HEK293 (cell line): ENCODE measurements around the gene PMS1.
A peak's percentile ranks its signal among the peaks of the same experiment; 100 is the strongest.
"Not testable (repeated sequence)": the region's sequence is repeated elsewhere in the genome, so short reads cannot be mapped to it uniquely, and the experiment has no call there.

ENCODE experiments used
- CTCF ChIA-PET: fragments of 350-600 bp; formaldehyde crosslinking; extraction: SDS; loops from one replicate; lab custom pipeline; 2021; ENCODE audit warnings: antibody characterized with exemption; lab: Yijun Ruan, JAX
- POLR2A ChIA-PET: fragments of 300-600 bp; formaldehyde crosslinking; extraction: SDS; loops from one replicate; lab custom pipeline; 2020; ENCODE audit warnings: antibody characterized with exemption, inconsistent platforms; lab: Yijun Ruan, JAX
- H3K27ac ChIP-seq: fragments of 200-500 bp; sonication (Bioruptor generic); 2 replicates; pipeline ENCODE4 v1.5.1; 2014; ENCODE audit warnings: low read depth, low read length, control low read depth, inconsistent platforms; ENCODE audit errors: extremely low read depth
- H3K36me3 ChIP-seq, 2 experiments: fragments of 200-500 bp in 1 of 2; sonication (Bioruptor generic) in 1 of 2; 1 replicate in 1 of 2; 2 replicates in 1 of 2; pipeline ENCODE4 v1.5.1; 2014 to 2017; ENCODE audit warnings: inconsistent platforms in 2 of 2, low read length in 2 of 2; ENCODE audit not compliant: control insufficient read depth in 2 of 2, insufficient read depth in 1 of 2
- H3K4me1 ChIP-seq: fragments of 200-500 bp; sonication (Bioruptor generic); 2 replicates; pipeline ENCODE4 v1.5.1; 2014; ENCODE audit warnings: mild to moderate bottlenecking, low read length, inconsistent platforms; ENCODE audit not compliant: control insufficient read depth, insufficient read depth
- H3K4me3 ChIP-seq: 2 replicates; pipeline ENCODE4 v1.5.1; 2011; ENCODE audit warnings: low read depth, mild to moderate bottlenecking, control low read depth, low read length, moderate library complexity
- H3K9me3 ChIP-seq: fragments of 200-500 bp; sonication (Bioruptor generic); 2 replicates; pipeline ENCODE4 v1.5.1; 2014; ENCODE audit warnings: low read depth, low read length, inconsistent platforms; ENCODE audit not compliant: control insufficient read depth, insufficient read depth
- PATZ1 ChIP-seq: fragments of 450-650 bp; formaldehyde crosslinking; IDR thresholded peaks from 2 replicates; pipeline ENCODE4 v1.5.1; 2016; ENCODE audit warnings: missing biosample characterization, missing genetic modification characterization
- PRDM4 ChIP-seq: fragments of 450-650 bp; formaldehyde crosslinking; IDR thresholded peaks from 2 replicates; pipeline ENCODE4 v1.5.1; 2017; ENCODE audit warnings: missing biosample characterization, missing genetic modification characterization
- PRDM6 ChIP-seq: fragments of 450-650 bp; formaldehyde crosslinking; IDR thresholded peaks from 2 replicates; pipeline ENCODE4 v1.5.1; 2017; ENCODE audit warnings: missing biosample characterization, missing genetic modification characterization
- TSHZ1 ChIP-seq: fragments of 450-650 bp; formaldehyde crosslinking; IDR thresholded peaks from 2 replicates; pipeline ENCODE4 v1.5.1; 2016; ENCODE audit warnings: missing biosample characterization, missing genetic modification characterization, borderline replicate concordance
- WT1 ChIP-seq: fragments of 450-650 bp; formaldehyde crosslinking; IDR thresholded peaks from 2 replicates; pipeline ENCODE4 v1.5.1; 2016; ENCODE audit warnings: missing biosample characterization, missing genetic modification characterization
- ZNF121 ChIP-seq: fragments of 450-650 bp; formaldehyde crosslinking; IDR thresholded peaks from 2 replicates; pipeline ENCODE4 v1.5.1; 2016; ENCODE audit warnings: missing biosample characterization, missing genetic modification characterization
- ZNF18 ChIP-seq: fragments of 450-650 bp; formaldehyde crosslinking; IDR thresholded peaks from 2 replicates; pipeline ENCODE4 v1.5.1; 2016; ENCODE audit warnings: missing biosample characterization, missing genetic modification characterization
- ZNF19 ChIP-seq: fragments of 450-650 bp; formaldehyde crosslinking; IDR thresholded peaks from 2 replicates; pipeline ENCODE4; 2016; ENCODE audit warnings: missing biosample characterization, missing genetic modification characterization, low read depth
- ZNF23 ChIP-seq: fragments of 450-650 bp; formaldehyde crosslinking; IDR thresholded peaks from 2 replicates; pipeline ENCODE4 v1.5.1; 2016; ENCODE audit warnings: missing biosample characterization, missing genetic modification characterization, borderline replicate concordance
- ZNF266 ChIP-seq: fragments of 450-650 bp; formaldehyde crosslinking; IDR thresholded peaks from 2 replicates; pipeline ENCODE4 v1.5.1; 2016; ENCODE audit warnings: missing biosample characterization, missing genetic modification characterization, low read depth
- ZNF335 ChIP-seq: fragments of 450-650 bp; formaldehyde crosslinking; conservative IDR thresholded peaks from 2 replicates; pipeline ENCODE4 v1.5.1; 2016; ENCODE audit warnings: missing biosample characterization, missing genetic modification characterization
- ZNF416 ChIP-seq: fragments of 450-650 bp; formaldehyde crosslinking; IDR thresholded peaks from 2 replicates; pipeline ENCODE4 v1.5.1; 2016; ENCODE audit warnings: missing biosample characterization, missing genetic modification characterization
- ZNF433 ChIP-seq: fragments of 450-650 bp; formaldehyde crosslinking; IDR thresholded peaks from 2 replicates; pipeline ENCODE4 v1.5.1; 2016; ENCODE audit warnings: missing biosample characterization, missing genetic modification characterization, low read depth
- ZNF561 ChIP-seq: fragments of 450-650 bp; IDR thresholded peaks from 2 replicates; pipeline ENCODE4 v1.5.1; 2018; ENCODE audit warnings: missing biosample characterization, missing genetic modification characterization, borderline replicate concordance
- ZNF571 ChIP-seq: fragments of 450-650 bp; formaldehyde crosslinking; IDR thresholded peaks from 2 replicates; pipeline ENCODE4 v1.5.0; 2017; ENCODE audit warnings: missing biosample characterization, missing genetic modification characterization
- ZNF707 ChIP-seq: fragments of 450-650 bp; formaldehyde crosslinking; IDR thresholded peaks from 2 replicates; pipeline ENCODE4 v1.5.1; 2016; ENCODE audit warnings: missing biosample characterization, missing genetic modification characterization
- ZNF768 ChIP-seq: fragments of 450-650 bp; formaldehyde crosslinking; IDR thresholded peaks from 2 replicates; pipeline ENCODE4 v1.5.1; 2018; ENCODE audit warnings: missing biosample characterization, mild to moderate bottlenecking, missing genetic modification characterization
- ZSCAN18 ChIP-seq: fragments of 450-650 bp; formaldehyde crosslinking; IDR thresholded peaks from 2 replicates; pipeline ENCODE4 v1.5.1; 2016; ENCODE audit warnings: missing biosample characterization, missing genetic modification characterization

The PMS1 gene

GRCh38 chr2:189885368-189885767, 101.1 kb downstream of the PMS1 start (continued):
- TF ChIP-seq PRDM6 (tag by site-specific recombination) (peak; percentile 52; the same call in 1 of the 2 replicates), PRDM4 (0 out of 2 replicates have a peak, but pooled peaks have one; percentile 33), ZNF571 (tag by site-specific recombination) (no peak), TSHZ1 (no peak), ZNF335 (no peak), ZNF23 (tag by site-specific recombination) (no peak), ZNF707 (tag by site-specific recombination) (no peak), ZNF561 (tag by site-specific recombination) (no peak), ZNF18 (0 out of 2 replicates have a peak, but pooled peaks have one; percentile 61), WT1 (tag by site-specific recombination) (no peak), ZNF121 (tag by site-specific recombination) (no peak)

- POLR2A ChIA-PET, H3K36me3 ChIP-seq, CTCF ChIA-PET, H3K9me3 ChIP-seq, H3K4me1 ChIP-seq, H3K27ac ChIP-seq, H3K4me3 ChIP-seq: not testable (repeated sequence)
These were observed 108.5 kb downstream of the PMS1 start for GRCh38 chr2:189892546-189893294.

GRCh38 chr2:189896809-189897208, 112.6 kb downstream of the PMS1 start:
- H3K4me1 ChIP-seq: peaks cover 5% of the 10 kb centered on the region
- no peaks in the 10 kb centered on the region for H3K36me3 ChIP-seq
- ChIA-PET POLR2A (no interaction called here), CTCF (no interaction called here)
- no peaks in the 10 kb centered on the region for H3K9me3 ChIP-seq
- H3K27ac ChIP-seq: no peak overlapping the region
- H3K4me3 ChIP-seq: no peak overlapping the region
- TF ChIP-seq ZNF768 (tag by site-specific recombination) (no peak), ZNF433 (tag by site-specific recombination) (no peak), ZNF416 (tag by site-specific recombination) (no peak), ZNF707 (tag by site-specific recombination) (no peak), ZSCAN18 (tag by site-specific recombination) (no peak), ZNF19 (tag by site-specific recombination) (no peak), ZNF266 (tag by site-specific recombination) (no peak), PATZ1 (no peak)
